Endothelial cell of umbilical vein (primary cell): ENCODE data around the gene ITPR1. TPM values are rescaled to one million over a fixed set of nuclear protein-coding genes. Genes with fewer than 3 reads are reported as not detected.
A peak's percentile ranks its signal among the peaks of the same experiment; 100 is the strongest.

Experiments used
- BruUV-seq: library from RNA; stranded (reverse); fragments of 400-500 nt; replicated peaks from 2 replicates; lab custom pipeline; 2021; lab: Mats Ljungman, UMichigan
- CTCF ChIA-PET: fragments of 300-600, 350-600 bp; sonication (Branson Sonifier 250); formaldehyde crosslinking; loops from one replicate; lab custom pipeline; 2021; ENCODE audit warnings: antibody characterized with exemption, inconsistent platforms; lab: Charles Lee
- POLR2A ChIA-PET: fragments of 300-600, 350-600 bp; sonication (Branson Sonifier 250); formaldehyde crosslinking; loops from one replicate; lab custom pipeline; 2021; ENCODE audit warnings: antibody characterized with exemption, inconsistent platforms; lab: Charles Lee
- DNase-seq: peaks from one replicate; pipeline ENCODE4 v3.0.0-alpha.2; 2011; ENCODE audit warnings: low read depth, low spot score
- FAIRE-seq: peaks from 2 replicates; lab custom pipeline; 2011; peaks lifted over from hg19 to GRCh38; lab: Jason Lieb, UNC
- H2AFZ ChIP-seq: 2 replicates; pipeline ENCODE4 v1.6.0; 2012; ENCODE audit warnings: low read depth, low read length, control low read depth, inconsistent platforms
- H3K27ac ChIP-seq: 2 replicates; pipeline ENCODE4 v1.5.1; 2011; ENCODE audit warnings: low read depth, mild to moderate bottlenecking, control low read depth, low read length, moderate library complexity; ENCODE audit not compliant: insufficient read depth
- H3K27me3 ChIP-seq, 2 experiments: 2 replicates each; pipeline versions ENCODE4 v1.6.0 to v1.6.1; 2011; ENCODE audit warnings: low read length in 2 of 2, mixed read lengths in 1 of 2; ENCODE audit not compliant: control insufficient read depth in 2 of 2, insufficient read depth in 2 of 2
- H3K36me3 ChIP-seq, 2 experiments: 2 replicates in 1 of 2; 3 replicates in 1 of 2; pipeline ENCODE4 v1.5.1; 2011; ENCODE audit warnings: low read length in 2 of 2, mild to moderate bottlenecking in 1 of 2, moderate library complexity in 1 of 2; ENCODE audit not compliant: control insufficient read depth in 2 of 2, insufficient read depth in 2 of 2; ENCODE audit errors: extremely low read depth in 1 of 2
- H3K4me1 ChIP-seq: 3 replicates; pipeline ENCODE4 v1.5.1; 2011; ENCODE audit warnings: mild to moderate bottlenecking, low read length; ENCODE audit not compliant: control insufficient read depth, insufficient read depth; ENCODE audit errors: extremely low read depth
- H3K4me2 ChIP-seq: 2 replicates; pipeline ENCODE4 v1.6.1; 2011; ENCODE audit warnings: low read length, control low read depth, mixed read lengths; ENCODE audit not compliant: insufficient read depth
- H3K4me3 ChIP-seq, 3 experiments: fragments of 200-600 bp in 1 of 3; sonication (generic), shearing (Covaris generic) in 1 of 3; replicated peaks in 1 of 3; 2 replicates each; pipeline ENCODE4 v1.5.1; 2011 to 2016; ENCODE audit warnings: control low read depth in 3 of 3, low read length in 3 of 3, mild to moderate bottlenecking in 2 of 3, inconsistent platforms in 1 of 3, low read depth in 1 of 3, moderate library complexity in 1 of 3; ENCODE audit not compliant: insufficient read depth in 1 of 3
- H3K79me2 ChIP-seq: 2 replicates; pipeline ENCODE4 v1.6.0; 2012; ENCODE audit warnings: low read length, inconsistent platforms; ENCODE audit not compliant: control insufficient read depth, insufficient read depth
- H3K9ac ChIP-seq: replicated peaks from 2 replicates; pipeline ENCODE3; 2011; ENCODE audit warnings: low read length, control low read depth; ENCODE audit not compliant: insufficient read depth; ENCODE audit errors: extremely low read depth
- H3K9me1 ChIP-seq: replicated peaks from 3 replicates; pipeline ENCODE4 v1.6.0; 2011; ENCODE audit warnings: mild to moderate bottlenecking, low read length; ENCODE audit not compliant: control insufficient read depth, insufficient read depth; ENCODE audit errors: extremely low read depth
- H3K9me3 ChIP-seq: replicated peaks from 2 replicates; pipeline ENCODE4 v1.5.1; 2012; ENCODE audit warnings: low read length, inconsistent platforms; ENCODE audit not compliant: control insufficient read depth, insufficient read depth
- H4K20me1 ChIP-seq: replicated peaks from 2 replicates; pipeline ENCODE3; 2011; ENCODE audit warnings: mild to moderate bottlenecking, low read length; ENCODE audit not compliant: control insufficient read depth, insufficient read depth; ENCODE audit errors: extremely low read depth
- EZH2 ChIP-seq: IDR thresholded peaks from 2 replicates; pipeline ENCODE4 v1.6.1; 2012; ENCODE audit warnings: borderline replicate concordance, low read depth, mild to moderate bottlenecking, moderate library complexity, low read length, inconsistent platforms; ENCODE audit not compliant: severe bottlenecking
- FOS ChIP-seq: IDR thresholded peaks from 2 replicates; pipeline ENCODE4 v1.6.1; 2011; ENCODE audit warnings: mild to moderate bottlenecking, low read length, moderate library complexity, borderline replicate concordance; ENCODE audit not compliant: insufficient read depth
- JUN ChIP-seq: IDR thresholded peaks from 2 replicates; pipeline ENCODE4 v1.6.1; 2011; ENCODE audit warnings: borderline replicate concordance, low read depth; ENCODE audit not compliant: insufficient read length, insufficient read depth
- MAX ChIP-seq: IDR thresholded peaks from 2 replicates; pipeline ENCODE4 v1.6.1; 2011; ENCODE audit not compliant: insufficient read depth, insufficient read length
- MYC ChIP-seq: IDR thresholded peaks from one replicate; pipeline ENCODE4 v1.6.1; 2011; ENCODE audit warnings: mild to moderate bottlenecking, low read depth, low read length
- POLR2A ChIP-seq: IDR thresholded peaks from 2 replicates; pipeline ENCODE4 v1.6.1; 2012; ENCODE audit warnings: low read depth, mild to moderate bottlenecking, control low read depth, low read length
- POLR2AphosphoS5 ChIP-seq: IDR thresholded peaks from 2 replicates; pipeline ENCODE4 v1.6.1; 2012; ENCODE audit warnings: low read depth, mild to moderate bottlenecking, control low read depth, low read length, moderate library complexity; ENCODE audit not compliant: insufficient read depth
- dilution Hi-C: fragments of 300-500 bp; cut with MboI; formaldehyde crosslinking; loops from one replicate; pipeline ENCODE4 v1.15.0; 2019; ENCODE audit warnings: low sequenced_read_pairs; ENCODE audit not compliant: extremely low pct_ligation_motif_present
- intact Hi-C: fragments of 100-400 bp; cut with micrococcal nuclease; formaldehyde crosslinking; loops from one replicate; pipeline ENCODE4 v1.10.0; 2022
- polyA plus RNA-seq, 4 experiments: library from polyadenylated mRNA; depleted of rRNA in 3 of 4; stranded (reverse) in 3 of 4; unstranded in 1 of 4; fragments of >200 nt; gene quantifications; 2 replicates each; pipeline versions ENCODE4 v1.2.1 to v1.2.3, GENCODE V29; 2011 to 2012; ENCODE audit warnings: missing spikeins in 1 of 4
- total RNA-seq: library from RNA; stranded (reverse); gene quantifications from 2 replicates; pipeline ENCODE4 v1.2.3, GENCODE V29; 2021
- TF ChIP-seq, protein P1 (sequence below), 2 donors: IDR thresholded peaks; 1 replicate in 1 of 2; 2 replicates in 1 of 2; pipeline ENCODE4 v1.5.1; 2011; ENCODE audit warnings: low read length in 2 of 2, mild to moderate bottlenecking in 2 of 2, moderate library complexity in 2 of 2, control low read depth in 1 of 2, inconsistent platforms in 1 of 2, low read depth in 1 of 2; ENCODE audit not compliant: insufficient read depth in 1 of 2; ENCODE audit errors: extremely low read depth in 1 of 2

The ITPR1 gene
- total and polyA plus RNA-seq, 2 donors (not counting 3 experiments of a cell fraction or from before 2014, with no cell fraction given): 5.1 to 16.1 TPM

DNA sequence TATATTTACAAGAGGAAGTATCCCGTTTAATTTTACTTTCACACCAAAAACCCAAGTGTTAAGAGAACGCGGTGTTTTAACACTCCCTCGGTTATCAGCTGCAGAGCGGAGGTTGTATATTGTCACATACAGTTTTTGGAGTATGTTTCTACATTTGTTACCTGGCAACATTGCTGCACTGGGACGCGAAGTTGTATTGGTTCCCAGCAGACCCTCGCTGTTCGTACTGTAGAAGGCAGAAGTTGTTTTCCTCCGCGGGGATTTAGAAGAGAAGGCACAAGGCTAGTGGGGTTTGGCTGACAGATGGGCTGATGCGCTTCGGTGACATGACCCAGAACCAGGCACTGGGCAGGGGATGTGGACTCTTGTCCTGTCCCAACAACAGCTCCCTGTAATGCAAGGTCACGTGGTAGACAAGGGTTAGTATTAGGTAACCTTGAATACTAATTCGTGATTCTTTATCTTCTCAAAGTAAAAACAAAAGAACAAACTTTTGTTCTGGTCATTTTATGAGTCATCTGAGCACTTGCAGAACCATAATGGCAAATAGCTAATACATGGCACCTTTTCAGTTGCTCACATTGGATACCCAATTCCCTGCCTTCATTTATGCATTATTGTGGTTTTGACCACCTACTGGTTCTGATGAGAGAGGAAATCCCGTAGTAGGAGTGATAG, 255.7 kb downstream of the ITPR1 start:
- BruUV-seq: no TSS peak
- Histone ChIP-seq H4K20me1 (no peaks in the 10 kb centered on the region), H2AFZ (no peak overlapping the region), H3K27ac (no peak overlapping the region), H3K79me2 (no peaks in the 10 kb centered on the region), H3K4me1 (peaks cover 29% of the 10 kb centered on the region), H3K27me3 (no peaks in the 10 kb centered on the region), H3K4me2 (no peak overlapping the region), H3K4me3 (no peak overlapping the region), H3K9me3 (no peaks in the 10 kb centered on the region), H3K36me3 (no peaks in the 10 kb centered on the region), H3K9me1 (no peaks in the 10 kb centered on the region), H3K9ac (no peak overlapping the region)
- no peak for DNase-seq
- TF ChIP-seq FOS (no peak), JUN (peak; percentile 11)
- ChIA-PET CTCF (interaction anchor here (0.8 to 1.7 kb wide), 3 partner anchors 18 to 309 kb away, joined by 3 to 5 read pairs (median 3); no protein-coding TSS in a partner anchor), POLR2A (no interaction called here)
- dilution Hi-C loops: no loop called here
- intact Hi-C loops: no loop called here
- no peak for FAIRE-seq

- peak; percentile 31 for FAIRE-seq
- no peaks in the 10 kb centered on the region for H3K36me3 ChIP-seq
- BruUV-seq: no TSS peak
- peak overlapping the region; percentile 80 for H3K27ac ChIP-seq
- no peak overlapping the region for H3K9ac ChIP-seq
- H3K27me3 ChIP-seq: no peaks in the 10 kb centered on the region
- H3K4me3 ChIP-seq: no peak overlapping the region
- no peak overlapping the region for H2AFZ ChIP-seq
- no peak for DNase-seq
- dilution Hi-C loops (no loop called here), intact Hi-C loops (loop anchor here (1.0 kb wide), 1 partner anchor 229 kb away; no protein-coding TSS in a partner anchor)
- no peak overlapping the region for H3K4me2 ChIP-seq
- no peaks in the 10 kb centered on the region for H3K79me2 ChIP-seq
- ChIA-PET CTCF (interaction anchor here (1.2 to 1.5 kb wide), 4 partner anchors 21 to 277 kb away, joined by 3 to 4 read pairs (median 4); no protein-coding TSS in a partner anchor), POLR2A (no interaction called here)
- TF ChIP-seq POLR2A (no peak), FOS (no peak), MAX (no peak), MYC (no peak), EZH2 (no peak), POLR2AphosphoS5 (no peak)
- TF ChIP-seq, protein P1, sequence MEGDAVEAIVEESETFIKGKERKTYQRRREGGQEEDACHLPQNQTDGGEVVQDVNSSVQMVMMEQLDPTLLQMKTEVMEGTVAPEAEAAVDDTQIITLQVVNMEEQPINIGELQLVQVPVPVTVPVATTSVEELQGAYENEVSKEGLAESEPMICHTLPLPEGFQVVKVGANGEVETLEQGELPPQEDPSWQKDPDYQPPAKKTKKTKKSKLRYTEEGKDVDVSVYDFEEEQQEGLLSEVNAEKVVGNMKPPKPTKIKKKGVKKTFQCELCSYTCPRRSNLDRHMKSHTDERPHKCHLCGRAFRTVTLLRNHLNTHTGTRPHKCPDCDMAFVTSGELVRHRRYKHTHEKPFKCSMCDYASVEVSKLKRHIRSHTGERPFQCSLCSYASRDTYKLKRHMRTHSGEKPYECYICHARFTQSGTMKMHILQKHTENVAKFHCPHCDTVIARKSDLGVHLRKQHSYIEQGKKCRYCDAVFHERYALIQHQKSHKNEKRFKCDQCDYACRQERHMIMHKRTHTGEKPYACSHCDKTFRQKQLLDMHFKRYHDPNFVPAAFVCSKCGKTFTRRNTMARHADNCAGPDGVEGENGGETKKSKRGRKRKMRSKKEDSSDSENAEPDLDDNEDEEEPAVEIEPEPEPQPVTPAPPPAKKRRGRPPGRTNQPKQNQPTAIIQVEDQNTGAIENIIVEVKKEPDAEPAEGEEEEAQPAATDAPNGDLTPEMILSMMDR (IDR thresholded peaks at IDR 0.05; ENCODE audit: extremely low read depth in 1 of 2, insufficient read depth in 1 of 2, low read depth in 1 of 2, low read length in 2 of 2): no peak
- no peaks in the 10 kb centered on the region for H3K9me3 ChIP-seq
- no peaks in the 10 kb centered on the region for H4K20me1 ChIP-seq
- H3K9me1 ChIP-seq: no peaks in the 10 kb centered on the region
- peaks cover 22% of the 10 kb centered on the region for H3K4me1 ChIP-seq
Measured at GRCh38 chr3:4749567-4750002, 256.4 kb downstream of the ITPR1 start.
